ENCODE data around the gene GMFB.

The GMFB gene

GRCh38 chr14:54503486-54503885 lies 14.7 kb upstream of the GMFB start:
- Mint-ChIP-seq H3K27ac (no peak overlapping the region), H3K4me1 (ENCODE audit: low read depth) (no peaks in the 10 kb centered on the region)

GRCh38 chr14:54502602-54503001 lies 13.8 kb upstream of the GMFB start:
- no peaks in the 10 kb centered on the region for H3K4me1 Mint-ChIP-seq (ENCODE audit: low read depth)
- H3K27me3 Mint-ChIP-seq (ENCODE audit: low read depth) = peaks cover 37% of the 10 kb centered on the region
- H3K4me3 Mint-ChIP-seq = no peak overlapping the region
- no peak overlapping the region for H3K27ac Mint-ChIP-seq
- no peaks in the 10 kb centered on the region for H3K36me3 Mint-ChIP-seq (ENCODE audit: low read depth)
- no peaks in the 10 kb centered on the region for H3K9me3 Mint-ChIP-seq

More at GRCh38 chr14:54503486-54503885, 14.7 kb upstream of the GMFB start:
- peaks cover 31% of the 10 kb centered on the region for H3K27me3 Mint-ChIP-seq (ENCODE audit: low read depth)
- H3K9me3 Mint-ChIP-seq = no peaks in the 10 kb centered on the region
- H3K4me3 Mint-ChIP-seq = no peak overlapping the region
- no peaks in the 10 kb centered on the region for H3K36me3 Mint-ChIP-seq (ENCODE audit: low read depth)

GRCh38 chr14:54501480-54501879 lies 12.7 kb upstream of the GMFB start:
- Mint-ChIP-seq H3K27ac (no peak overlapping the region), H3K36me3 (ENCODE audit: low read depth) (no peaks in the 10 kb centered on the region), H3K9me3 (no peaks in the 10 kb centered on the region), H3K4me3 (no peak overlapping the region), H3K4me1 (ENCODE audit: low read depth) (no peaks in the 10 kb centered on the region), H3K27me3 (ENCODE audit: low read depth) (peaks cover 33% of the 10 kb centered on the region)

GRCh38 chr14:54500744-54501143 lies 12.0 kb upstream of the GMFB start:
- Mint-ChIP-seq H3K36me3 (ENCODE audit: low read depth) (no peaks in the 10 kb centered on the region), H3K4me3 (no peak overlapping the region), H3K4me1 (ENCODE audit: low read depth) (peaks cover 1% of the 10 kb centered on the region), H3K27me3 (ENCODE audit: low read depth) (peaks cover 36% of the 10 kb centered on the region), H3K27ac (no peak overlapping the region), H3K9me3 (no peaks in the 10 kb centered on the region)

GRCh38 chr14:54498579-54498978 lies 9.8 kb upstream of the GMFB start:
- H3K9me3 Mint-ChIP-seq = no peaks in the 10 kb centered on the region
- no peak overlapping the region for H3K4me3 Mint-ChIP-seq
- no peaks in the 10 kb centered on the region for H3K36me3 Mint-ChIP-seq (ENCODE audit: low read depth)
- H3K27me3 Mint-ChIP-seq (ENCODE audit: low read depth) = peaks cover 32% of the 10 kb centered on the region
- H3K27ac Mint-ChIP-seq = no peak overlapping the region
- peaks cover 1% of the 10 kb centered on the region for H3K4me1 Mint-ChIP-seq (ENCODE audit: low read depth)

GRCh38 chr14:54498095-54498531 lies 9.3 kb upstream of the GMFB start:
- Mint-ChIP-seq H3K4me3 (no peak overlapping the region), H3K4me1 (ENCODE audit: low read depth) (peaks cover 1% of the 10 kb centered on the region), H3K9me3 (no peaks in the 10 kb centered on the region), H3K27ac (no peak overlapping the region), H3K36me3 (ENCODE audit: low read depth) (no peaks in the 10 kb centered on the region), H3K27me3 (ENCODE audit: low read depth) (peaks cover 32% of the 10 kb centered on the region)

GRCh38 chr14:54497224-54497623 lies 8.4 kb upstream of the GMFB start:
- no peaks in the 10 kb centered on the region for H3K9me3 Mint-ChIP-seq
- no peak overlapping the region for H3K27ac Mint-ChIP-seq
- H3K27me3 Mint-ChIP-seq (ENCODE audit: low read depth) = peaks cover 32% of the 10 kb centered on the region
- no peaks in the 10 kb centered on the region for H3K36me3 Mint-ChIP-seq (ENCODE audit: low read depth)
- H3K4me1 Mint-ChIP-seq (ENCODE audit: low read depth) = peaks cover 1% of the 10 kb centered on the region
- H3K4me3 Mint-ChIP-seq = no peak overlapping the region

GRCh38 chr14:54493293-54493692 lies 4.5 kb upstream of the GMFB start:
- H3K4me1 Mint-ChIP-seq (ENCODE audit: low read depth) = peaks cover 15% of the 10 kb centered on the region
- peaks cover 7% of the 10 kb centered on the region for H3K27me3 Mint-ChIP-seq (ENCODE audit: low read depth)
- peaks cover 3% of the 10 kb centered on the region for H3K36me3 Mint-ChIP-seq (ENCODE audit: low read depth)
- no peaks in the 10 kb centered on the region for H3K9me3 Mint-ChIP-seq
- no peak overlapping the region for H3K27ac Mint-ChIP-seq
- H3K4me3 Mint-ChIP-seq = no peak overlapping the region

GRCh38 chr14:54490445-54491175 lies 1.8 kb upstream of the GMFB start:
- Mint-ChIP-seq H3K27me3 (ENCODE audit: low read depth) (no peaks in the 10 kb centered on the region), H3K4me3 (no peak overlapping the region), H3K36me3 (ENCODE audit: low read depth) (peaks cover 7% of the 10 kb centered on the region), H3K9me3 (no peaks in the 10 kb centered on the region), H3K4me1 (ENCODE audit: low read depth) (peaks cover 30% of the 10 kb centered on the region), H3K27ac (no peak overlapping the region)

GRCh38 chr14:54489731-54490444 lies 1.1 kb upstream of the GMFB start:
- H3K4me3 Mint-ChIP-seq = peak overlapping the region; percentile 97
- H3K36me3 Mint-ChIP-seq (ENCODE audit: low read depth) = peaks cover 7% of the 10 kb centered on the region
- H3K4me1 Mint-ChIP-seq (ENCODE audit: low read depth) = peaks cover 37% of the 10 kb centered on the region
- peak overlapping the region; percentile 92 for H3K27ac Mint-ChIP-seq
- no peaks in the 10 kb centered on the region for H3K27me3 Mint-ChIP-seq (ENCODE audit: low read depth)
- H3K9me3 Mint-ChIP-seq = no peaks in the 10 kb centered on the region

- H3K9me3 Mint-ChIP-seq = no peaks in the 10 kb centered on the region
- peaks cover 42% of the 10 kb centered on the region for H3K4me1 Mint-ChIP-seq (ENCODE audit: low read depth)
- peaks cover 9% of the 10 kb centered on the region for H3K36me3 Mint-ChIP-seq (ENCODE audit: low read depth)
- no peaks in the 10 kb centered on the region for H3K27me3 Mint-ChIP-seq (ENCODE audit: low read depth)
- H3K4me3 Mint-ChIP-seq = peak overlapping the region; percentile 97
- H3K27ac Mint-ChIP-seq = peak overlapping the region; percentile 92
Measured at GRCh38 chr14:54489318-54489683, 521 bp upstream of the GMFB start.

- Mint-ChIP-seq H3K27me3 (ENCODE audit: low read depth) (no peaks in the 10 kb centered on the region), H3K4me1 (ENCODE audit: low read depth) (peaks cover 50% of the 10 kb centered on the region), H3K4me3 (peak overlapping the region; percentile 91), H3K36me3 (ENCODE audit: low read depth) (peaks cover 13% of the 10 kb centered on the region), H3K27ac (peak overlapping the region; percentile 87), H3K9me3 (no peaks in the 10 kb centered on the region)
Measured at GRCh38 chr14:54488318-54488645, 498 bp downstream of the GMFB start.

GRCh38 chr14:54487771-54488170 lies 1.0 kb downstream of the GMFB start:
- no peaks in the 10 kb centered on the region for H3K27me3 Mint-ChIP-seq (ENCODE audit: low read depth)
- H3K4me1 Mint-ChIP-seq (ENCODE audit: low read depth) = peaks cover 54% of the 10 kb centered on the region
- peak overlapping the region; percentile 87 for H3K27ac Mint-ChIP-seq
- no peaks in the 10 kb centered on the region for H3K9me3 Mint-ChIP-seq
- peaks cover 16% of the 10 kb centered on the region for H3K36me3 Mint-ChIP-seq (ENCODE audit: low read depth)
- peak overlapping the region; percentile 91 for H3K4me3 Mint-ChIP-seq

GRCh38 chr14:54486685-54487084 lies 2.1 kb downstream of the GMFB start:
- Mint-ChIP-seq H3K4me1 (ENCODE audit: low read depth) (peaks cover 54% of the 10 kb centered on the region), H3K4me3 (peak overlapping the region; percentile 91), H3K36me3 (ENCODE audit: low read depth) (peaks cover 21% of the 10 kb centered on the region), H3K9me3 (no peaks in the 10 kb centered on the region), H3K27me3 (ENCODE audit: low read depth) (no peaks in the 10 kb centered on the region), H3K27ac (peak overlapping the region; percentile 69)

GRCh38 chr14:54483846-54484245 lies 4.9 kb downstream of the GMFB start:
- Mint-ChIP-seq H3K9me3 (no peaks in the 10 kb centered on the region), H3K4me1 (ENCODE audit: low read depth) (peaks cover 41% of the 10 kb centered on the region), H3K27me3 (ENCODE audit: low read depth) (no peaks in the 10 kb centered on the region), H3K36me3 (ENCODE audit: low read depth) (peaks cover 22% of the 10 kb centered on the region), H3K4me3 (no peak overlapping the region), H3K27ac (no peak overlapping the region)
